Measurements from ENCODE around the gene CACNA1G. TPM values are rescaled to one million over a fixed set of nuclear protein-coding genes. Genes with fewer than 3 reads are reported as not detected.

Gene CACNA1G
- total RNA-seq, 1 donor from 2014 or later, result not detected

DNA sequence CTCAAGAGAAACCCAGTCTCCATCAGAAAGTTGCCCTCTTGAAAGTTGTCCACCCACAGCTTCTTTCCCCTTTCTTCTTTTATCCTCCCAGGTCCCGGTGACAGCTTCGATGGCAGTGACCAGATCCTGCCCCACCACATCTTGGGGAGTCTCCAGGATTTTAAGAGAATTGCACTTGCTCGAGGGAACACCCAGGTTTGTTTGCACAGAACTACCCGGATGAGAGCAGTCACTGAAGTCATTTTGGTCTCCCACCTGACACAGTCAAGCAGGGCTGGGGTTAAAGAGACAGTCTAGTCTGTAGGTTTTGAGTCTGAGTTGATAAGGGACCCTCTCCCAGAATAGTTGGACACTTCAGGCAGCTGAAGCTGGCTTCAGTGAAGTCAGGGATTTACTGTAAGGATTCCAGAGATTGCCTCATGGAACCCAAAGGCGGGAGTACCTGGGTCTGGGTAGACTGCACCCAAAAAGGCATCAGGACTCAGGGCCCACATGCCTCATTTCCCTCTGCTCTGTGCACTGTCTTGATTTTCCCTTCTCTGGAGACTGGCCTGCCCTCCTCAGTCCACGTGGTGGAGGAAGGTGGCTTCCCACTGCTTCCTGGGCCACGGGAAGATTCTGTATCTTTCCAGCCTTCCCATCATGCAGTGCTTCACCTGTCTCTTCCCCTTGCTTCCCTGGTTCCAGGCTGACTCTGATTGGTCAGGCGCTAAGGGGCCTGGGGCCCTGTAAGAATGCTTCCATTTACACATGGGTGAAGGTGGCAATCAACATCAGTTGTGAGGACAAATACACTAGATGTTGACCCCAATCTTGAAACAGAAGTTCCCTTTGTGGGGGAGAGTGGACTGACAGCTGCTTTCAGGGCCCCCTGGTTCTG, 42.8 kb upstream of the CACNA1G start:
- TF ChIP-seq, protein P1, sequence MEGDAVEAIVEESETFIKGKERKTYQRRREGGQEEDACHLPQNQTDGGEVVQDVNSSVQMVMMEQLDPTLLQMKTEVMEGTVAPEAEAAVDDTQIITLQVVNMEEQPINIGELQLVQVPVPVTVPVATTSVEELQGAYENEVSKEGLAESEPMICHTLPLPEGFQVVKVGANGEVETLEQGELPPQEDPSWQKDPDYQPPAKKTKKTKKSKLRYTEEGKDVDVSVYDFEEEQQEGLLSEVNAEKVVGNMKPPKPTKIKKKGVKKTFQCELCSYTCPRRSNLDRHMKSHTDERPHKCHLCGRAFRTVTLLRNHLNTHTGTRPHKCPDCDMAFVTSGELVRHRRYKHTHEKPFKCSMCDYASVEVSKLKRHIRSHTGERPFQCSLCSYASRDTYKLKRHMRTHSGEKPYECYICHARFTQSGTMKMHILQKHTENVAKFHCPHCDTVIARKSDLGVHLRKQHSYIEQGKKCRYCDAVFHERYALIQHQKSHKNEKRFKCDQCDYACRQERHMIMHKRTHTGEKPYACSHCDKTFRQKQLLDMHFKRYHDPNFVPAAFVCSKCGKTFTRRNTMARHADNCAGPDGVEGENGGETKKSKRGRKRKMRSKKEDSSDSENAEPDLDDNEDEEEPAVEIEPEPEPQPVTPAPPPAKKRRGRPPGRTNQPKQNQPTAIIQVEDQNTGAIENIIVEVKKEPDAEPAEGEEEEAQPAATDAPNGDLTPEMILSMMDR (conservative IDR thresholded peaks at IDR 0.05; ENCODE audit: low read depth, low read length), result no peak

GRCh38 chr17:50518384-50519023, 42.0 kb upstream of the CACNA1G start:
- TF ChIP-seq, protein P1 (conservative IDR thresholded peaks at IDR 0.05; ENCODE audit: low read depth, low read length), result no peak
- H3K4me3 ChIP-seq (ENCODE audit: low read depth, low read length), result no peak overlapping the region
- no peak for DNase-seq (ENCODE audit: low read depth)

More for the DNA sequence above, 42.8 kb upstream of the CACNA1G start:
- no peak overlapping the region for H3K4me3 ChIP-seq (ENCODE audit: low read depth, low read length)
- no peak for DNase-seq (ENCODE audit: low read depth)

DNA sequence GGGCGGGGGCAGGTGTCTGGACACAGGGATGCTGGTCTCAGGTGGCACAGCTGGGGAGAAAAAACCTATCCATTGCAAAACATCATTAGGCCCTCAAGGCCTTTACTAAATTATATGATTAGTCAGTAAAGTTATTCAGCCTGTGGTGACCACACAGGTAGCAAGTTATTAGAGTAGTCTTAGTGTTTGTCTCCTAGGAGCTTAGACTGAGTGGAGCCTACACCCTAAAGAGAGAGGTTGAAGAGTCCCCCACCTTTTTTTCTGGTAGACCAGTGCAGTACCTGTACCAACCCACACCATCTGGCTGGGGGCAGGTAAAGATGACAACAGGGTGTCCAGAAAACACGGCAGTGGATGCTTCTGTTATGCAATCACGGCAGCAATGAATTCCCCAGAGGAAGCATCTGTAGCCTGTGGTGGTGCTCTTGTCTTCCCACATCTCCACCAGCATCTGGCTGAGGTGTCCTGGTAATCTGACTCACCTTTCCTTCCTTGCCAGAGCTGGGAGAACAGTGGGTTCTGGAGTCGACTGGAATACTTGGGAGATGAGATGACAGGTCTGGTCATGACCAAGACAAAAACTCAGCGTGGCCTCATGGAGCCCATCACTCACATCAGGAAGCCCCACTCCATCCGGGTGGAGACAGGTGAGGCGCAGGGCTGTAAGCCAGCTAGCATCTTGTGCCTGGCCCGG, 41.2 kb upstream of the CACNA1G start:
- TF ChIP-seq, protein P1 (conservative IDR thresholded peaks at IDR 0.05; ENCODE audit: low read depth, low read length), result no peak
- DNase-seq (ENCODE audit: low read depth), result no peak
- no peak overlapping the region for H3K4me3 ChIP-seq (ENCODE audit: low read depth, low read length)

- DNase-seq (ENCODE audit: low read depth), result no peak
- TF ChIP-seq, protein P1 (conservative IDR thresholded peaks at IDR 0.05; ENCODE audit: low read depth, low read length), result no peak
Observed at GRCh38 chr17:50520483-50520882, 40.0 kb upstream of the CACNA1G start.

GRCh38 chr17:50521514-50521913, 39.0 kb upstream of the CACNA1G start:
- TF ChIP-seq, protein P1 (conservative IDR thresholded peaks at IDR 0.05; ENCODE audit: low read depth, low read length), result no peak
- DNase-seq (ENCODE audit: low read depth), result no peak
- no peak overlapping the region for H3K4me3 ChIP-seq (ENCODE audit: low read depth, low read length)

More at GRCh38 chr17:50520483-50520882, 40.0 kb upstream of the CACNA1G start:
- no peak overlapping the region for H3K4me3 ChIP-seq (ENCODE audit: low read depth, low read length)

GRCh38 chr17:50522766-50523165, 37.7 kb upstream of the CACNA1G start:
- no peak for DNase-seq (ENCODE audit: low read depth)
- TF ChIP-seq, protein P1 (conservative IDR thresholded peaks at IDR 0.05; ENCODE audit: low read depth, low read length), result no peak
- no peak overlapping the region for H3K4me3 ChIP-seq (ENCODE audit: low read depth, low read length)

All from epithelial cell of proximal tubule (primary cell).